H1 (cell line): ENCODE measurements around the gene RAB14. TPM values are rescaled to one million over a fixed set of nuclear protein-coding genes. Genes with fewer than 3 reads are reported as not detected.

ENCODE experiments used
- CTCF ChIA-PET: fragments of 300-600 bp; sonication (Branson Sonifier 250); formaldehyde crosslinking; loops from one replicate; lab custom pipeline; 2021; ENCODE audit not compliant: partially characterized antibody; lab: Charles Lee
- POLR2A ChIA-PET: fragments of 300-600 bp; sonication (Branson Sonifier 250); formaldehyde crosslinking; loops from one replicate; lab custom pipeline; 2021; ENCODE audit warnings: inconsistent platforms; ENCODE audit not compliant: partially characterized antibody; lab: Charles Lee
- DNase-seq, 2 experiments: peaks; one replicate each; pipeline versions ENCODE4 v3.0.0 to v3.0.0-alpha.2; 2010 to 2022; ENCODE audit warnings: low spot score in 2 of 2, low read depth in 1 of 2, mixed read lengths in 1 of 2
- FAIRE-seq: peaks from 2 replicates; lab custom pipeline; 2011; peaks lifted over from hg19 to GRCh38; lab: Jason Lieb, UNC
- H2AFZ ChIP-seq: 2 replicates; pipeline ENCODE4 v1.8.1; 2012; ENCODE audit warnings: low read length, inconsistent platforms
- H2AK5ac ChIP-seq: 2 replicates; pipeline ENCODE4 v1.6.1; 2013; ENCODE audit warnings: low read depth, low read length
- H2BK120ac ChIP-seq: replicated peaks from 2 replicates; pipeline ENCODE3; 2013; ENCODE audit warnings: low read depth, low read length, inconsistent platforms
- H2BK12ac ChIP-seq: 2 replicates; pipeline ENCODE4 v1.6.1; 2013; ENCODE audit warnings: low read depth, low read length
- H2BK15ac ChIP-seq: 2 replicates; pipeline ENCODE4 v1.6.1; 2013; ENCODE audit warnings: low read length
- H2BK20ac ChIP-seq: 2 replicates; pipeline ENCODE4 v1.6.1; 2013; ENCODE audit warnings: low read length
- H2BK5ac ChIP-seq: 2 replicates; pipeline ENCODE4 v1.6.1; 2013; ENCODE audit warnings: low read depth, low read length
- H3K14ac ChIP-seq: 2 replicates; pipeline ENCODE4 v1.6.1; 2013; ENCODE audit warnings: inconsistent platforms; ENCODE audit not compliant: insufficient read length
- H3K18ac ChIP-seq: 2 replicates; pipeline ENCODE4 v1.6.1; 2013; ENCODE audit warnings: low read length; ENCODE audit errors: extremely low read depth
- H3K23ac ChIP-seq: 2 replicates; pipeline ENCODE4 v1.6.1; 2013; ENCODE audit warnings: inconsistent platforms; ENCODE audit not compliant: insufficient read length
- H3K23me2 ChIP-seq: 2 replicates; pipeline ENCODE4 v1.6.1; 2013; ENCODE audit warnings: low read depth, low read length
- H3K27ac ChIP-seq: 2 replicates; pipeline ENCODE4 v1.6.1; 2011; ENCODE audit warnings: low read depth, low read length, inconsistent platforms
- H3K27me3 ChIP-seq, 4 experiments: replicated peaks in 1 of 4; 1 replicate in 1 of 4; 2 replicates in 3 of 4; pipeline versions ENCODE4 v1.6.1 to v1.8.1; 2011 to 2013; ENCODE audit warnings: low read length in 3 of 4, mild to moderate bottlenecking in 3 of 4, inconsistent platforms in 2 of 4, mixed read lengths in 2 of 4, moderate library complexity in 1 of 4; ENCODE audit not compliant: control insufficient read depth in 3 of 4, insufficient read depth in 3 of 4; ENCODE audit errors: extremely low read depth in 1 of 4
- H3K36me3 ChIP-seq, 4 experiments: 2 replicates each; pipeline versions ENCODE4 v1.6.1 to v1.8.1; 2011 to 2013; ENCODE audit warnings: mild to moderate bottlenecking in 4 of 4, low read length in 3 of 4, moderate library complexity in 2 of 4, control low read depth in 1 of 4, inconsistent platforms in 1 of 4; ENCODE audit not compliant: insufficient read depth in 4 of 4, control insufficient read depth in 2 of 4
- H3K4ac ChIP-seq: replicated peaks from 2 replicates; pipeline ENCODE3; 2013; ENCODE audit warnings: low read length, low read depth, mixed read lengths, inconsistent platforms; ENCODE audit not compliant: insufficient read length
- H3K4me1 ChIP-seq, 4 experiments: replicated peaks in 1 of 4; 1 replicate in 1 of 4; 2 replicates in 3 of 4; pipeline versions ENCODE4 v1.6.1 to v1.8.1; 2011 to 2013; ENCODE audit warnings: low read length in 3 of 4, inconsistent platforms in 2 of 4, mixed read lengths in 1 of 4; ENCODE audit not compliant: insufficient read depth in 4 of 4, control insufficient read depth in 3 of 4
- H3K4me2 ChIP-seq, 2 experiments: 2 replicates each; pipeline versions ENCODE4 v1.6.1 to v1.8.1; 2011 to 2013; ENCODE audit warnings: low read depth in 2 of 2, low read length in 2 of 2, control low read depth in 1 of 2, inconsistent platforms in 1 of 2, mild to moderate bottlenecking in 1 of 2; ENCODE audit not compliant: insufficient read depth in 1 of 2
- H3K4me3 ChIP-seq, 4 experiments: fragments of 200-600, 300-600 bp in 1 of 4; sonication (generic), shearing (Covaris generic), sonication (Bioruptor Twin) in 1 of 4; 2 replicates each; pipeline versions ENCODE4 v1.5.1 to v1.8.1; 2011 to 2016; ENCODE audit warnings: low read length in 4 of 4, low read depth in 3 of 4, control low read depth in 2 of 4, inconsistent platforms in 2 of 4, mild to moderate bottlenecking in 2 of 4, mixed read lengths in 1 of 4, moderate library complexity in 1 of 4; ENCODE audit not compliant: insufficient read depth in 2 of 4; ENCODE audit errors: extremely low read depth in 1 of 4
- H3K56ac ChIP-seq: replicated peaks from 2 replicates; pipeline ENCODE3; 2013; ENCODE audit warnings: low read depth, mild to moderate bottlenecking, mixed read lengths, low read length, inconsistent platforms; ENCODE audit not compliant: insufficient read length
- H3K79me1 ChIP-seq: 2 replicates; pipeline ENCODE4 v1.6.1; 2013; ENCODE audit warnings: low read depth, low read length, control low read depth
- H3K79me2 ChIP-seq, 2 experiments: 2 replicates each; pipeline versions ENCODE4 v1.6.1 to v1.8.1; 2012 to 2013; ENCODE audit warnings: low read length in 2 of 2, mild to moderate bottlenecking in 2 of 2, inconsistent platforms in 1 of 2; ENCODE audit not compliant: insufficient read depth in 2 of 2, control insufficient read depth in 1 of 2
- H3K9ac ChIP-seq, 4 experiments: replicated peaks in 1 of 4; 1 replicate in 1 of 4; 2 replicates in 3 of 4; pipeline versions ENCODE4 v1.6.1 to v1.8.1; 2011 to 2013; ENCODE audit warnings: low read depth in 3 of 4, low read length in 3 of 4, control low read depth in 2 of 4, mild to moderate bottlenecking in 2 of 4, moderate library complexity in 2 of 4, inconsistent platforms in 1 of 4; ENCODE audit errors: extremely low read depth in 1 of 4
- H3K9me3 ChIP-seq, 2 experiments: 2 replicates each; pipeline versions ENCODE4 v1.6.1 to v1.8.1; 2012 to 2013; ENCODE audit warnings: mild to moderate bottlenecking in 2 of 2, moderate library complexity in 2 of 2, control low read depth in 1 of 2, inconsistent platforms in 1 of 2, low read depth in 1 of 2, low read length in 1 of 2, mixed read lengths in 1 of 2; ENCODE audit not compliant: insufficient read depth in 2 of 2
- H4K20me1 ChIP-seq, 2 experiments: replicated peaks in 1 of 2; 2 replicates each; pipeline versions ENCODE3 to v1.8.1; 2011 to 2013; ENCODE audit warnings: inconsistent platforms in 2 of 2, low read length in 2 of 2, mild to moderate bottlenecking in 1 of 2; ENCODE audit not compliant: insufficient read depth in 2 of 2, control insufficient read depth in 1 of 2
- H4K5ac ChIP-seq: 2 replicates; pipeline ENCODE4 v1.6.1; 2013; ENCODE audit warnings: low read length, low read depth, mixed read lengths, inconsistent platforms; ENCODE audit not compliant: insufficient read length
- H4K8ac ChIP-seq: 2 replicates; pipeline ENCODE4 v1.8.0; 2013; ENCODE audit warnings: mild to moderate bottlenecking, moderate library complexity, low read length, inconsistent platforms; ENCODE audit not compliant: insufficient read depth; ENCODE audit errors: extremely low read depth
- H4K91ac ChIP-seq: replicated peaks from 2 replicates; pipeline ENCODE3; 2013; ENCODE audit warnings: low read length, mixed read lengths, inconsistent platforms; ENCODE audit not compliant: insufficient read length
- RBBP5 ChIP-seq: IDR thresholded peaks from 2 replicates; pipeline ENCODE4 v1.7.1; 2012; ENCODE audit warnings: low read depth, mild to moderate bottlenecking, inconsistent platforms, low read length, moderate library complexity, borderline replicate concordance
- WGBS, 2 experiments: shearing (Covaris generic) in 1 of 2; methylation state at CpG; one replicate each; pipeline versions ENCODE4 v1.1.6 to v1.1.7; 2013 to 2015; ENCODE audit warnings: low lambda C conversion rate in 2 of 2, mixed read lengths in 2 of 2, inconsistent platforms in 1 of 2, low coverage in 1 of 2, missing lambda C conversion rate in 1 of 2; ENCODE audit not compliant: insufficient replicate concordance in 2 of 2, insufficient coverage in 1 of 2, insufficient read length in 1 of 2; ENCODE audit errors: extremely low coverage in 1 of 2, missing lambda C conversion rate in 1 of 2; 5-methylcytosine and 5-hydroxymethylcytosine counted together
- polyA plus RNA-seq, 7 experiments: library from polyadenylated mRNA; depleted of rRNA in 3 of 7; stranded (reverse) in 5 of 7; unstranded in 2 of 7; fragments of >200 nt in 5 of 7; fragments of 200-250 nt in 2 of 7; gene quantifications; 1 replicate in 5 of 7; 2 replicates in 1 of 7; 4 replicates in 1 of 7; pipeline versions ENCODE4 v1.2.1 to v1.2.3, GENCODE V29; 2011 to 2013; ENCODE audit warnings: missing spikeins in 2 of 7, mixed read lengths in 2 of 7
- total RNA-seq: library from RNA; stranded (reverse); fragmentation: NEBNext Ultra II Directional; extraction: Animal tissue kit (Norgen Biotek cat#: 25700); gene quantifications from 2 replicates; pipeline ENCODE4 v1.2.1, GENCODE V29; 2021

RAB14 gene
- total and polyA plus RNA-seq, 2 of the 8 experiments (the other 6 are each of a cell fraction or from before 2014, with no cell fraction given), result 9.1 to 44.8 TPM

GRCh38 chr9:121200356-121200755, 1.3 kb downstream of the RAB14 start:
- DNase-seq, result no peak
- H3K23me2 ChIP-seq, result peaks cover 8% of the 10 kb centered on the region
- FAIRE-seq, result no peak
- H3K23ac ChIP-seq, result no peak overlapping the region
- H3K79me2 ChIP-seq, result peaks cover 12 to 57% of the 10 kb centered on the region in 2 experiments; a peak in 3 of 4 replicates
- H3K36me3 ChIP-seq, result no peaks in the 10 kb centered on the region
- H2BK5ac ChIP-seq, result no peak overlapping the region
- H2AFZ ChIP-seq, result no peak overlapping the region
- TF ChIP-seq RBBP5, result no peak
- peak overlapping the region; percentile 45 to 94 (median 66); a peak in 7 of 8 replicates for H3K4me3 ChIP-seq
- H3K9me3 ChIP-seq, result no peaks in the 10 kb centered on the region
- peak overlapping the region in 2 of 4 experiments; percentile 67 to 72; a peak in 3 of 7 replicates for H3K9ac ChIP-seq
- POLR2A ChIA-PET, result interaction anchor here (0.5 to 0.7 kb wide), 2 partner anchors 14 to 22 kb away, joined by 3 to 4 read pairs; no protein-coding TSS in a partner anchor
- H3K14ac ChIP-seq, result no peak overlapping the region
- H3K56ac ChIP-seq, result no peak overlapping the region
- no peak overlapping the region for H4K91ac ChIP-seq
- H3K79me1 ChIP-seq, result peaks cover 5% of the 10 kb centered on the region; the same call in 1 of the 2 replicates
- H3K18ac ChIP-seq, result no peak overlapping the region
- WGBS, 2 experiments, result 72% methylated on average over 4 of the region's 4 CpGs; no CpG with 5 or more reads in 1 of the 2 experiments
- H2BK120ac ChIP-seq, result no peak overlapping the region
- peak overlapping the region; percentile 87 to 94 for H3K4me2 ChIP-seq
- no peak overlapping the region for H2BK15ac ChIP-seq
- no peak overlapping the region for H4K5ac ChIP-seq
- no peak overlapping the region for H2BK12ac ChIP-seq
- H3K27me3 ChIP-seq, result peaks cover 0 to 3% (median 0%) of the 10 kb centered on the region in 4 experiments; a peak in 3 of 7 replicates
- H2BK20ac ChIP-seq, result no peak overlapping the region
- CTCF ChIA-PET, result interaction anchor here (0.6 to 2.5 kb wide), 4 partner anchors 11 to 191 kb away, joined by 3 to 8 read pairs (median 3); no protein-coding TSS in a partner anchor
- H3K4me1 ChIP-seq, result peaks cover 0 to 3% (median 2%) of the 10 kb centered on the region in 4 experiments; a peak in 4 of 7 replicates
- no peak overlapping the region for H3K27ac ChIP-seq
- H2AK5ac ChIP-seq, result no peak overlapping the region
- no peak overlapping the region for H3K4ac ChIP-seq
- no peak overlapping the region for H4K8ac ChIP-seq
- H4K20me1 ChIP-seq, result peaks cover 3 to 6% of the 10 kb centered on the region in 2 experiments
